H1 (cell line): ENCODE measurements around the gene FRMD4A. TPM values are rescaled to one million over a fixed set of nuclear protein-coding genes. Genes with fewer than 3 reads are reported as not detected.

Experiments used
- CTCF ChIA-PET: fragments of 300-600 bp; sonication (Branson Sonifier 250); formaldehyde crosslinking; loops from one replicate; lab custom pipeline; 2021; ENCODE audit not compliant: partially characterized antibody; lab: Charles Lee
- POLR2A ChIA-PET: fragments of 300-600 bp; sonication (Branson Sonifier 250); formaldehyde crosslinking; loops from one replicate; lab custom pipeline; 2021; ENCODE audit warnings: inconsistent platforms; ENCODE audit not compliant: partially characterized antibody; lab: Charles Lee
- DNase-seq, 2 experiments: peaks; one replicate each; pipeline versions ENCODE4 v3.0.0 to v3.0.0-alpha.2; 2010 to 2022; ENCODE audit warnings: low spot score in 2 of 2, low read depth in 1 of 2, mixed read lengths in 1 of 2
- FAIRE-seq: peaks from 2 replicates; lab custom pipeline; 2011; peaks lifted over from hg19 to GRCh38; lab: Jason Lieb, UNC
- H2AFZ ChIP-seq: 2 replicates; pipeline ENCODE4 v1.8.1; 2012; ENCODE audit warnings: low read length, inconsistent platforms
- H2AK5ac ChIP-seq: 2 replicates; pipeline ENCODE4 v1.6.1; 2013; ENCODE audit warnings: low read depth, low read length
- H2BK120ac ChIP-seq: replicated peaks from 2 replicates; pipeline ENCODE3; 2013; ENCODE audit warnings: low read depth, low read length, inconsistent platforms
- H2BK12ac ChIP-seq: 2 replicates; pipeline ENCODE4 v1.6.1; 2013; ENCODE audit warnings: low read depth, low read length
- H2BK15ac ChIP-seq: 2 replicates; pipeline ENCODE4 v1.6.1; 2013; ENCODE audit warnings: low read length
- H2BK20ac ChIP-seq: 2 replicates; pipeline ENCODE4 v1.6.1; 2013; ENCODE audit warnings: low read length
- H2BK5ac ChIP-seq: 2 replicates; pipeline ENCODE4 v1.6.1; 2013; ENCODE audit warnings: low read depth, low read length
- H3K14ac ChIP-seq: 2 replicates; pipeline ENCODE4 v1.6.1; 2013; ENCODE audit warnings: inconsistent platforms; ENCODE audit not compliant: insufficient read length
- H3K18ac ChIP-seq: 2 replicates; pipeline ENCODE4 v1.6.1; 2013; ENCODE audit warnings: low read length; ENCODE audit errors: extremely low read depth
- H3K23ac ChIP-seq: 2 replicates; pipeline ENCODE4 v1.6.1; 2013; ENCODE audit warnings: inconsistent platforms; ENCODE audit not compliant: insufficient read length
- H3K23me2 ChIP-seq: 2 replicates; pipeline ENCODE4 v1.6.1; 2013; ENCODE audit warnings: low read depth, low read length
- H3K27ac ChIP-seq: 2 replicates; pipeline ENCODE4 v1.6.1; 2011; ENCODE audit warnings: low read depth, low read length, inconsistent platforms
- H3K27me3 ChIP-seq, 4 experiments: replicated peaks in 1 of 4; 1 replicate in 1 of 4; 2 replicates in 3 of 4; pipeline versions ENCODE4 v1.6.1 to v1.8.1; 2011 to 2013; ENCODE audit warnings: low read length in 3 of 4, mild to moderate bottlenecking in 3 of 4, inconsistent platforms in 2 of 4, mixed read lengths in 2 of 4, moderate library complexity in 1 of 4; ENCODE audit not compliant: control insufficient read depth in 3 of 4, insufficient read depth in 3 of 4; ENCODE audit errors: extremely low read depth in 1 of 4
- H3K36me3 ChIP-seq, 4 experiments: 2 replicates each; pipeline versions ENCODE4 v1.6.1 to v1.8.1; 2011 to 2013; ENCODE audit warnings: mild to moderate bottlenecking in 4 of 4, low read length in 3 of 4, moderate library complexity in 2 of 4, control low read depth in 1 of 4, inconsistent platforms in 1 of 4; ENCODE audit not compliant: insufficient read depth in 4 of 4, control insufficient read depth in 2 of 4
- H3K4ac ChIP-seq: replicated peaks from 2 replicates; pipeline ENCODE3; 2013; ENCODE audit warnings: low read length, low read depth, mixed read lengths, inconsistent platforms; ENCODE audit not compliant: insufficient read length
- H3K4me1 ChIP-seq, 4 experiments: replicated peaks in 1 of 4; 1 replicate in 1 of 4; 2 replicates in 3 of 4; pipeline versions ENCODE4 v1.6.1 to v1.8.1; 2011 to 2013; ENCODE audit warnings: low read length in 3 of 4, inconsistent platforms in 2 of 4, mixed read lengths in 1 of 4; ENCODE audit not compliant: insufficient read depth in 4 of 4, control insufficient read depth in 3 of 4
- H3K4me2 ChIP-seq, 2 experiments: 2 replicates each; pipeline versions ENCODE4 v1.6.1 to v1.8.1; 2011 to 2013; ENCODE audit warnings: low read depth in 2 of 2, low read length in 2 of 2, control low read depth in 1 of 2, inconsistent platforms in 1 of 2, mild to moderate bottlenecking in 1 of 2; ENCODE audit not compliant: insufficient read depth in 1 of 2
- H3K4me3 ChIP-seq, 4 experiments: fragments of 200-600, 300-600 bp in 1 of 4; sonication (generic), shearing (Covaris generic), sonication (Bioruptor Twin) in 1 of 4; 2 replicates each; pipeline versions ENCODE4 v1.5.1 to v1.8.1; 2011 to 2016; ENCODE audit warnings: low read length in 4 of 4, low read depth in 3 of 4, control low read depth in 2 of 4, inconsistent platforms in 2 of 4, mild to moderate bottlenecking in 2 of 4, mixed read lengths in 1 of 4, moderate library complexity in 1 of 4; ENCODE audit not compliant: insufficient read depth in 2 of 4; ENCODE audit errors: extremely low read depth in 1 of 4
- H3K56ac ChIP-seq: replicated peaks from 2 replicates; pipeline ENCODE3; 2013; ENCODE audit warnings: low read depth, mild to moderate bottlenecking, mixed read lengths, low read length, inconsistent platforms; ENCODE audit not compliant: insufficient read length
- H3K79me1 ChIP-seq: 2 replicates; pipeline ENCODE4 v1.6.1; 2013; ENCODE audit warnings: low read depth, low read length, control low read depth
- H3K79me2 ChIP-seq, 2 experiments: 2 replicates each; pipeline versions ENCODE4 v1.6.1 to v1.8.1; 2012 to 2013; ENCODE audit warnings: low read length in 2 of 2, mild to moderate bottlenecking in 2 of 2, inconsistent platforms in 1 of 2; ENCODE audit not compliant: insufficient read depth in 2 of 2, control insufficient read depth in 1 of 2
- H3K9ac ChIP-seq, 4 experiments: replicated peaks in 1 of 4; 1 replicate in 1 of 4; 2 replicates in 3 of 4; pipeline versions ENCODE4 v1.6.1 to v1.8.1; 2011 to 2013; ENCODE audit warnings: low read depth in 3 of 4, low read length in 3 of 4, control low read depth in 2 of 4, mild to moderate bottlenecking in 2 of 4, moderate library complexity in 2 of 4, inconsistent platforms in 1 of 4; ENCODE audit errors: extremely low read depth in 1 of 4
- H3K9me3 ChIP-seq, 2 experiments: 2 replicates each; pipeline versions ENCODE4 v1.6.1 to v1.8.1; 2012 to 2013; ENCODE audit warnings: mild to moderate bottlenecking in 2 of 2, moderate library complexity in 2 of 2, control low read depth in 1 of 2, inconsistent platforms in 1 of 2, low read depth in 1 of 2, low read length in 1 of 2, mixed read lengths in 1 of 2; ENCODE audit not compliant: insufficient read depth in 2 of 2
- H4K20me1 ChIP-seq, 2 experiments: replicated peaks in 1 of 2; 2 replicates each; pipeline versions ENCODE3 to v1.8.1; 2011 to 2013; ENCODE audit warnings: inconsistent platforms in 2 of 2, low read length in 2 of 2, mild to moderate bottlenecking in 1 of 2; ENCODE audit not compliant: insufficient read depth in 2 of 2, control insufficient read depth in 1 of 2
- H4K5ac ChIP-seq: 2 replicates; pipeline ENCODE4 v1.6.1; 2013; ENCODE audit warnings: low read length, low read depth, mixed read lengths, inconsistent platforms; ENCODE audit not compliant: insufficient read length
- H4K8ac ChIP-seq: 2 replicates; pipeline ENCODE4 v1.8.0; 2013; ENCODE audit warnings: mild to moderate bottlenecking, moderate library complexity, low read length, inconsistent platforms; ENCODE audit not compliant: insufficient read depth; ENCODE audit errors: extremely low read depth
- H4K91ac ChIP-seq: replicated peaks from 2 replicates; pipeline ENCODE3; 2013; ENCODE audit warnings: low read length, mixed read lengths, inconsistent platforms; ENCODE audit not compliant: insufficient read length
- CEBPB ChIP-seq: IDR thresholded peaks from 2 replicates; pipeline ENCODE4 v1.6.1; 2012; ENCODE audit warnings: low read depth, low read length
- RNF2 ChIP-seq: fragments of 200-900, 300-1000 bp; sonication (generic); IDR thresholded peaks from 2 replicates; pipeline ENCODE4 v1.7.1; 2016; ENCODE audit warnings: borderline replicate concordance, low read depth, mild to moderate bottlenecking, antibody characterized with exemption, low read length; ENCODE audit not compliant: poor library complexity, severe bottlenecking; ENCODE audit errors: missing control alignments
- WGBS, 2 experiments: shearing (Covaris generic) in 1 of 2; methylation state at CpG; one replicate each; pipeline versions ENCODE4 v1.1.6 to v1.1.7; 2013 to 2015; ENCODE audit warnings: low lambda C conversion rate in 2 of 2, mixed read lengths in 2 of 2, inconsistent platforms in 1 of 2, low coverage in 1 of 2, missing lambda C conversion rate in 1 of 2; ENCODE audit not compliant: insufficient replicate concordance in 2 of 2, insufficient coverage in 1 of 2, insufficient read length in 1 of 2; ENCODE audit errors: extremely low coverage in 1 of 2, missing lambda C conversion rate in 1 of 2; 5-methylcytosine and 5-hydroxymethylcytosine counted together
- polyA plus RNA-seq, 7 experiments: library from polyadenylated mRNA; depleted of rRNA in 3 of 7; stranded (reverse) in 5 of 7; unstranded in 2 of 7; fragments of >200 nt in 5 of 7; fragments of 200-250 nt in 2 of 7; gene quantifications; 1 replicate in 5 of 7; 2 replicates in 1 of 7; 4 replicates in 1 of 7; pipeline versions ENCODE4 v1.2.1 to v1.2.3, GENCODE V29; 2011 to 2013; ENCODE audit warnings: missing spikeins in 2 of 7, mixed read lengths in 2 of 7
- total RNA-seq: library from RNA; stranded (reverse); fragmentation: NEBNext Ultra II Directional; extraction: Animal tissue kit (Norgen Biotek cat#: 25700); gene quantifications from 2 replicates; pipeline ENCODE4 v1.2.1, GENCODE V29; 2021

FRMD4A gene
- total and polyA plus RNA-seq, 2 of the 8 experiments (the other 6 are each of a cell fraction or from before 2014, with no cell fraction given), result 38.6 to 39.6 TPM

- no peak overlapping the region for H4K5ac ChIP-seq
- H2AK5ac ChIP-seq, result no peak overlapping the region
- H3K9ac ChIP-seq, result no peak overlapping the region
- 0 out of 2 replicates have a peak, but pooled peaks cover 2% of the 10 kb centered on the region for H3K79me1 ChIP-seq
- H3K56ac ChIP-seq, result no peak overlapping the region
- H4K8ac ChIP-seq, result no peak overlapping the region
- no peak overlapping the region for H3K4me2 ChIP-seq
- H3K4me1 ChIP-seq, result peaks cover 0 to under 1% (median under 1%) of the 10 kb centered on the region in 4 experiments; a peak in 4 of 7 replicates
- ChIA-PET POLR2A (no interaction called here), CTCF (no interaction called here)
- H3K23ac ChIP-seq, result no peak overlapping the region
- no peak overlapping the region for H3K4me3 ChIP-seq
- H2BK20ac ChIP-seq, result no peak overlapping the region
- H3K27me3 ChIP-seq, result no peaks in the 10 kb centered on the region
- H2BK120ac ChIP-seq, result no peak overlapping the region
- no peak overlapping the region for H3K27ac ChIP-seq
- no peak overlapping the region for H3K4ac ChIP-seq
- no peak for DNase-seq
- H2BK5ac ChIP-seq, result no peak overlapping the region
- no peak overlapping the region for H2BK12ac ChIP-seq
- TF ChIP-seq RNF2 (no peak), CEBPB (no peak)
- TF ChIP-seq, all 59 proteins: peak for 0
- no peaks in the 10 kb centered on the region for H3K79me2 ChIP-seq
- H3K14ac ChIP-seq, result no peak overlapping the region
- 97% methylated on average over 3 of the region's 3 CpGs; no CpG with 5 or more reads in 1 of the 2 experiments for WGBS, 2 experiments
- peaks cover 11 to 12% of the 10 kb centered on the region in 2 experiments for H3K9me3 ChIP-seq
- H4K91ac ChIP-seq, result no peak overlapping the region
- H4K20me1 ChIP-seq, result no peaks in the 10 kb centered on the region
- H3K18ac ChIP-seq, result no peak overlapping the region
- H3K36me3 ChIP-seq, result peaks cover 0 to 12% (median 0%) of the 10 kb centered on the region in 4 experiments; a peak in 2 of 8 replicates
- no peak for FAIRE-seq
- H2AFZ ChIP-seq, result no peak overlapping the region
- H3K23me2 ChIP-seq, result no peaks in the 10 kb centered on the region
- H2BK15ac ChIP-seq, result no peak overlapping the region
These were observed 490.7 kb downstream of the FRMD4A start for GRCh38 chr10:13840036-13840435.
